Measurements from ENCODE around the gene RUFY3. TPM values are rescaled to one million over a fixed set of nuclear protein-coding genes. Genes with fewer than 3 reads are reported as not detected.

RUFY3 gene
- total and polyA plus RNA-seq, 9 of the 15 experiments (the other 6 are each of a cell fraction or from before 2014, with no cell fraction given), result 4.2 to 31.1 (median 21.5) TPM

GRCh38 chr4:70838666-70839588 lies 117.2 kb downstream of the RUFY3 start (continued):
- TF ChIP-seq ZNF592 (IDR thresholded peaks at IDR 0.05) (0 out of 2 replicates have a peak, but pooled peaks have one; percentile 58), GTF3C2 (IDR thresholded peaks at IDR 0.05; ENCODE audit: borderline replicate concordance, extremely low read depth, insufficient read length) (no peak), TAF7 (tag; IDR thresholded peaks at IDR 0.05) (no peak), ZBTB11 (CRISPR knock-in tag; IDR thresholded peaks at IDR 0.05) (peak in 1 of 3 experiments; percentile 30; a peak in 1 of 6 replicates), HBP1 (CRISPR knock-in tag; IDR thresholded peaks at IDR 0.05) (no peak), ZNF134 (CRISPR knock-in tag; conservative IDR thresholded peaks at IDR 0.05) (no peak), CBX3 (IDR thresholded peaks at IDR 0.05; ENCODE audit: borderline replicate concordance in 1 of 2, low read length in 2 of 2) (no peak), CBFB (CRISPR knock-in tag; IDR thresholded peaks at IDR 0.05) (no peak), ZNF77 (CRISPR knock-in tag; IDR thresholded peaks at IDR 0.05) (no peak), NRF1 (conservative IDR thresholded peaks at IDR 0.05 in 1 of 2, IDR thresholded peaks at IDR 0.05 in 1 of 2) (peak; percentile 75 to 81), ERF (CRISPR knock-in tag; IDR thresholded peaks at IDR 0.05) (0 out of 2 replicates have a peak, but pooled peaks have one; percentile 44), PTRF (tag; IDR thresholded peaks at IDR 0.05) (no peak), SUPT5H (IDR thresholded peaks at IDR 0.05) (peak; percentile 22; the same call in 1 of the 2 replicates), GTF2A2 (tag; IDR thresholded peaks at IDR 0.05) (no peak)

Data from K562 (cell line).